Peyer's patch (tissue), 4 donors: ENCODE results near the gene INPP5A.

Source experiments
- CTCF ChIP-seq, 6 experiments: fragments of 450-650 bp in 4 of 6; fragments of 200-600 bp in 2 of 6; sonication (generic) in 1 of 6; IDR thresholded peaks; one replicate each; pipeline ENCODE4 v1.5.1; 2017 to 2019; ENCODE audit warnings: antibody characterized with exemption in 6 of 6, mild to moderate bottlenecking in 3 of 6, moderate library complexity in 1 of 6
- POLR2A ChIP-seq, 2 donors: fragments of 450-650 bp; IDR thresholded peaks; one replicate each; pipeline ENCODE4 v1.5.1; 2017; ENCODE audit warnings: antibody characterized with exemption in 2 of 2, mild to moderate bottlenecking in 2 of 2, moderate library complexity in 2 of 2

- TF ChIP-seq POLR2A (IDR thresholded peaks at IDR 0.05) = no peak
- no peak for TF ChIP-seq CTCF (IDR thresholded peaks at IDR 0.05)
Observed at GRCh38 chr10:132783940-132784865, 246.6 kb downstream of the INPP5A start.
